CD4-positive, alpha-beta T cell treated with Interferon alpha-2 for 1 hour (primary cell): Measurements from ENCODE around the gene RCOR3.
"Not testable (repeated sequence)": the region's sequence is repeated elsewhere in the genome, so short reads cannot be mapped to it uniquely, and the experiment has no call there.

Experiments used
- DNase-seq, 2 donors: peaks; one replicate each; pipeline ENCODE4 v3.0.0-alpha.2; 2020 to 2022

Gene RCOR3

DNA sequence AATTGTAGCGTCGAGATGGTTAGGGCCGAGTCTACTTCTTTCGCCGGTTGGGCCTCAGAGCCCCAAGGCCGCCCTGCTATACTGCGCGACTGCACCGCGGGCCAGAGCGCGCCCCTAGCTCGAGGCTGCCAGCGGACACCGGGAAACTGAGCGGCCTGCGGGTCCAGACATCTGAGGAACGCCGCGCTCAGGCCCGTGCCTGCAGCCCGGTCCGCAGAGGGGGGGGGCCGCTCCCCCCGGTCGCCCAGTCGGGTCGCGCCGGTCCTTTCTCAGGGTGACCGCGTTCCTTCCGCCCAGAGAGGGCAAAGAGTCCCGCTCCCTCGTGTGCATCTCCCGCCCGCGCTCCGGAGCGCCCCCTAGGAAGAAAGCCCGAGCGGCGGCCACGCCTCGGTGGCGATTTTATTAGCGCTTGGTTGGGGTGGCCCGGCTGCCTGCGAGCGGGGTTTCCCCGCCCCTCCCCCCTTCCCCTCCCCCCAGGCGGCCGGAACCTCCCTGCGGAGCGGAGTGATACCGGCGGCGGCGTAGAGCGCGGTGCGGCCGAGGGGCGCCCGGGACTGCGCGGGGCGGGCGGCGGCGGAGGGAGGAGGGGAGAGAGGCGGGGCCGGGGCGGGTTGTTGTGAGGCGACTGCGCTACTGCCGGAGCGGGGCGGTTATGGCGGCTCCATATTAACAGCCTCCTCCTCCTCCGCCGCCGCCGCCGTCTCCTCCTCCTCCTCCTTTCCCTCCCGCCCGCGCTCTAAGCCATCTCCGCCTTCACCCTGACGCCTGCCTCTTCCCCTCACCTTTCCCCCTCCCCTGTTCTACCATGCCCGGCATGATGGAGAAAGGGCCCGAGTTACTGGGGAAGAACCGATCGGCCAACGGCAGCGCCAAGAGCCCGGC is at the start of gene RCOR3:
Gene RCOR3, plus strand, starts transcription at position 611 of the 882 bp plus-strand sequence. Its CDS starts 195 bp downstream, at position 806.
- peak; percentile 92 to 95 for DNase-seq

DNA sequence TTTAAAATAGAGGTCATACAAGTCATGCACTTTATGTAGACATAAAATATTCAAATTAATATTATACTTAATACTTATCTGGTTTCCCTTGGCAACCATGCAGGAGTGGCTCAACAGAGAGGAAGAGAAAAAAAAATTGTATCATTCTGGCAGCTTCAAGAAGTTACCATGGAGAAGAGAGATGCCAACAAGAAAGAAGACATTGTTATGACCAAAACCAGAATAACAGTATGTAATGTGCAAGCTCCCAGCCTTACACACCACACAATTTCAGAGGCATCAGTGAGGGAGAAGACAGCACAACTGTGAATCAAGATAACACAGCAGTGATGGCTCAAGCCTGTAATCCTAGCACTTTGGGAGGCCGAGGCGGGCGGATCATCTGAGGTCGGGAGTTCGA is 49.1 kb upstream of the RCOR3 start:
- no peak for DNase-seq

DNA sequence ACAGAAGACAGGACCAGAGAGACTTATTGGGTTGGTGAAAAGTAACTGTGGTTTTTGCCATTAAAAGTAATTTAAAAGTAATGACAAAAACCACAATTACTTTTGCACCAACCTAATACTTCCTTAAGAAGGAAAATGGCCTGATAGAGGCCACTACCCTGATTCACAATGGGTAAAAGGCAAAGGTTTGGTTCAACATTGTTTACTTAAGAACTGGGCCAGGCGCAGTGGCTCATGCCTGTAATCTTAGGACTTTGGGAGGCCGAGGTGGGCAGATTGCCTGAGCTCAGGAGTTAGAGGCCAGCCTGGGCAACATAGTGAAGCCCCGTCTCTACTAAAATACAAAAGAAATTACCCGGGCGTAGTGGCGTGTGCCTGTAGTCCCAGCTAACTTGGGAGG is 48.2 kb upstream of the RCOR3 start:
- DNase-seq, result no peak

DNA sequence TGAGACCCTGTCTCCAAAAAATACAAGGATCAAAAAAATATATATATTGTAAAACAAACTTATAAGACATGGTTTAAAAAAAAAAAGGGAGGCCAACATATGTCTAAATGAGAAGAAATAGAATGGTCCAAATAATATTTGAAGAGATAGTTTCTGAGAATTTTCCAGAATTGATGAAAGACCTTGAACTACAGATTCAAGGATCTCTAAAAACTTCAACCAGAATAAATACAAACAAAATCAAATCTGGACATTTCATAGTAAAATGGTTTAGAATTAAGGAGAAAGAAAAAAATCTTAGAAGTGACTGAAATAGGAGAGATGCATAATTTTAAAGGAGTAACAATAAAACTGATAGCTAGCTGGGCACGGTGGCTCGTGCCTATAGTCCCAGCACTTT is 45.5 kb upstream of the RCOR3 start:
- DNase-seq, result no peak

DNA sequence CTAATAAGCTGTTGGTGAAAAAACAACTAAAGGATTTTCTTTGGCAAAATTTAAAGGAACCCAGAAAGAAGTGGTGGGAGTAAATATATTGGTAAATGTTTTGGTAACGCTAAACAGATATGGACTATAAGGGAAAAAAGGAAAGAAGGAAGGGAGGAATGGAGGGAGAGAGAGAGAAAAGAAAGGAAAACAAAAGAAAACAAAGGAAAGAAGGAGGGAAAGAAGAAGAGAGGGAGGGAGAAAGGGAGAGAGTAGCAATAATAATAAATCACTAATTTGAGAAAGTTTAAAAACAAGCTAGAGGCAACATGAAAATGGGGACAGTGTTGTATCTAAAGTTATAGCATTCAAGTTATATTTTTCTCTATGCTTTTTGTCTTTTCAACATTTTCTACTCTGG is 43.6 kb upstream of the RCOR3 start:
- DNase-seq, result no peak

DNA sequence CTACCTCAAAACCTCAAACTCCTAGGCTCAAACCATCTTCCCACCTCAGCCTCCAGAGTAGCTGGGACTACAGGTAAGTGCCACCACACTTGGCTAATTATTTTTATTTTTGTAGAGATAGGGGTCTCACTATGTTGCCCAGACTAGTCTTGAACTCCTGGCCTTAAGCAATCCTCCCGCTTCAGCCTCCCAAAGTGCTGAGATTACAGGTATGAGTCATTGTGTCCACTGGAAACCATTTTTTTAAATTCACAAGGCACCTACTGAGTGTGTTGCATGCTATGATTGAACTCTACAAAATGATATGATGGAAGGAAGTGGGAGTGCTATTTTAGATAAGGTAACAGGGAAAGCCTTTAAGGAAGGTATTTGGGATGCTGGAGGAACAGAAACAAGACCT is 41.8 kb upstream of the RCOR3 start:
- DNase-seq, result no peak

DNA sequence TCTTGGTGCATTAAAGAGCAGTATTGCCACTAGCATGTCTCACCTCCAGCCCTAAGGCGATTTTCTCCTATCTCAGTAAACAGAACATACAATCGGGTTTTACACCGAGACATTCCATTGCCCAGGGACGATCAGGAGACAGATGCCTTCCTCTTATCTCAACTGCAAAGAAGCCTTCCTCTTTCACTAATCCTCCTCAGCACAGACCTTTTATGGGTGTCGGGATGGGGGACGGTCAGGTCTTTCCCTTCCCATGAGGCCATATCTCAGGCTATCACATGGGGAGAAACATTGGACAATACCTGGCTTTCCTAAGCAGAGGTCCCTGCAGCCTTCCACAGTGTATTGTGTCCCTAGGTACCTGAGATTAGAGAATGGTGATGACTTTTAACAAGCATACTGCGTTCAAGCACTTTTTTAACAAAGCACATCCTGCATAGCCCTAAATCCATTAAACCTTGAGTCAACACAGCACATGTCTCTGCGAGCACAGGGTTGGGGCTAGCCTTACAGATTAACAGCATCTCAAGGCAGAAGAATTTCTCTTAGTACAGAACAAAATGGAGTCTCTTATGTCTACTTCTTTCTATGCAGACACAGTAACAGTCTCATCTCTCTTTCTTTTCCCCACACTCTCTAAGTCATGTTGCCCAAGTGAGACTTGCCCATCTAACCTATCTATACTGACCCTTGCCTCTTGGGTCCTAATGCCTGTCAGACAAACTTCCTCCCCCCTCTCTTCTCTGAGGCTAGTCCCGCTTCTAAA is 36.5 kb upstream of the RCOR3 start:
- not testable (repeated sequence) for DNase-seq

DNA sequence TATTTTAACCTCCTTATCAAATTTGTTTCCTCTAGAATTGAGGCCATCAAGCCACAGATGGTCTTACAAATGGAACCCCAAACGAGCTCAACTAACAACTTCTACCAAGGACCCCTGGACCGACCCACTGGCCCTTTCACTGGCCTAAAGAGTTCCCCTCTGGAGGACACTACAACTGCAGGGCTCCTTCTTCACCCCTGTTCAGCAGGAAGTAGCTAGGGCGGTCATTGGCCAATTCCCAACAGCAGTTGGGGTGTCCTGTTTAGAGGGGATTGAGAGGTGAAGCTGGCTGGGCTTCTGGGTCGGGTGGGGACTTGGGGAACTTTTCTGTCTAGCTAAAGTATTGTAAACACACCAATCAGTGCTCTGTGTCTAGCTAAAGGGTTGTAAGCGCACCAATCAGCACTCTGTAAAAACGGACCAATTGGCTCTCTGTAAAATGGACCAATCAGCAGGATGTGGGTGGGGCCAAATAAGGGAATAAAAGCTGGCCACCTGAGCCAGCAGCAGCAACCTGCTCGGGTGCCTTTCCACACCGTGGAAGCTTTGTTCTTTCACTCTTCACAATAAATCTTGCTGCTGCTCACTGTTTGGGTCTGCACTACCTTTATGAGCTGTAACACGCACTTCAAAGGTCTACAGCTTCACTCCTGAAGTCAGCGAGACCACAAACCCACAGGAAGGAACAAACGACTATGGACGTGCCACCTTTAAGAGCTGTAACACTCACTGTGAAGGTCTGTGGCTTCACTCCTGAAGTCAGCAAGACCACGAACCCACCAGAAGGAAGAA is 30.4 kb upstream of the RCOR3 start:
- DNase-seq, result peak; percentile 44 to 56

DNA sequence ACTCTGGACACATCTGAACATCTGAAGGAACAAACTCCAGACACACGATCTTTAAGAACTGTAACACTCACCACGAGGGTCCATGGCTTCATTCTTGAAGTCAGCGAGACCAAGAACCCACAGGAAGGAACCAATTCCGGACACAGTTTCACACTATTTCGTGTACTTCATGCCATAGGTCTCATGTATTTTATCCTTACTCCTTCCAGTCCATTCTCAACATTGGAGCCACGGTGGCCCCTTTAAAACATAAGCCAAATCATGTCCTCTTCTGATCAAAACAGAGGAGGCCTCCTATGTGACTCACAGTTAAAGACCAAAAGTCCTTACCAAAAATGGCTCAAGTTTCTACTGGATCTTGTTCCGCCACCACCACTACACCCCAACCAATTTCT is 29.8 kb upstream of the RCOR3 start:
- no peak for DNase-seq

DNA sequence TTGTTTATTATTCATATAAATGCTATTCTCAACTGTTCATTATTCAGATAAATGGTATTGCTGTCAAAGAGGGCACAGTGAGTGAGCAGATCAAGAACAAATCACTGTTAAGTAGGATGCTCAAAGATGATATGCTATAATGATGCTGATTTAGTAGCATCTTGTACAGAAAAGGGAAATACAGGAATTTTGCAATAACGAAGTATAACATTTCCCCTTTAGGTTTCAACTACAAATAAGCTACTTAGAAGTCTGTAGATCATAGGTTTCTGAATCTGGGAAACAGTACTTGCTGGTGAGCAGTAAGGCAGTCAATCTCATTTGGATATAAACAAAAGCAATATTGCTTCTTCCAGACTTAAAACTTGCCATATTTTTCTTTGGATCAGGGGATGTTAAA is 27.3 kb upstream of the RCOR3 start:
- no peak for DNase-seq

DNA sequence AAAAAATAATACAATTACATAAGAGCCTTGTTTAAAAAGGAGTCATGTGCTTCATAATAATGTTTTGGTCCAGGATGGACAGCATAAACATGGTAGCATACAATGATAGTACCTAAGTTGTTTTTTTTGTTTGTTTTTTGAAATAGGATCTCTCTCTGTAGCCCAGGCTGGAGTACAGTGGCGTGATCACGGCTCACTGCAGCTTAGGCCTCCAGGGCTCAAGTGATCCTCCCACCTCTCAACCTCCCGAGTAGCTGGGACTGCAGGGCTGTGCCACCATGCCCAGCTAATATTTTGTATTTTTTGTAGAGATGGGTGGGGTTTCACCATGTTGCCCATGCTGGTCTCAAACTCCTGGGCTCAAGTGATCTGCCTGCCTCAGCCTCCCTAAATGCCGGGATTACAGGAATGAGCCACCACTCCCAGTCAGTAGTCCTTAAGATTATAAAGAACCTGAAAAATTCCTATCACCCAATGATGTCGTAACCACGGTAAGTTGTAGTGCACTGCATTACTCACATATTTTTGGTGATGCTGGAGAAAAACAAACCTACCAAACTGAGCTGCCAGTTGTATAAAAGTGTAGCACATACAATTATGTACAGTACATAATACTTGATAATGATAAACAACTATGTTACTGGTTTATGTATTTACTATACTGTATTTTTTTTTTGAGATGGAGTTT is 22.4 kb upstream of the RCOR3 start:
- DNase-seq, result no peak

DNA sequence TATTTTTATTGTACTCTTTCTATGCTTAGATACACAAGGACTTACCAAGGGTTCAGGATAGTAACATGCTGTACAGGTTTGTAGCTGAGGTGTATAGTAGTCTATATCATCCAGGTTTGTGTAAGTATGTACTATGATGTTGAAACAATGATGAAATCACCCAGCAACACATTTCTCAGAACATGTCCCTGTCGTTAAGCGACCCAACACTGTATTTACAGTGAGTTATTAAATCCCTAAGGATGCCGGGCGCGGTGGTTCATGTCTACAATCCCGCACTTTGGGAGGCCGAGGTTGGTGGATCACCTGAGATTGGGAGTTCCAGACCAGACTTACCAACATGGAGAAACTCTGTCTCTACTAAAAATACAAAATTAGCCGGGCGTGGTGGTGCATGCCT is 21.6 kb upstream of the RCOR3 start:
- DNase-seq, result no peak

DNA sequence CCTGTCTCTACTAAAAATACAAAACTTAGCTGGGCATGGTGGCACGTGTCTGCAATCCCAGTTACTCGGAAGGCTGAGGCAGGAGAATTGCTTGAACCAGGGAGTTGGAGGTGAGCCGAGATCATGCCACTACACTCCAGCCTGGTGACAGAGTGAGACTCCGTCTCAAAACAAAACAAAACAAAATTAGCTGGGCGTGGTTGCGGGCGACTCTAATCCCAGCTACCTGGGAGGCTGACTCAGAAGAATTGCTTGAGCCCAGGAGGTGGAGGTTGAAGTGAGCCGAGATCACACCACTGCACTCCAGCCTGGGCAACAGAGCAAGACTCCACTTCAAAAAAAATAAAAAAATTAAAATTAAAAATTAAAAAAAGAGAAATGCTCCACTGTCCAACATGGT is 18.6 kb upstream of the RCOR3 start:
- not testable (repeated sequence) for DNase-seq

DNA sequence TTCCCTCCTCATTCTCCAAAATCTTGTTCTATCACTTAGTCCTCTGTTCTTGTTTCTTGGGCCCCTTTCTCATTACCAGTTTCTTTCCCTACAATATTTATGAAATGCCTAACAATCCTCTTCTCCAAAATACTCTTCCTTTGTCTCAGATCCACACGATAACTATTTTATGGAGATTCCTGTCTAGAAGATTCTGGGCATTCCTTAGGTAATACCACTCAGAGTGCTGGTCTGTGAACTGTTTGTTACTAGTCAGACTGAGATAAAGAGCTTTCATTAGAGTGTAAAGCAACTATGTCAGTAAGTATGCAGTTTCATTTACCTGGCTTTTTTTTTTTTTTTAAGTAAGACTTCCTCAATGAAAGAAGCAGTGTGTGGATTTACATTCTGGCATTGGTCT is 18.1 kb upstream of the RCOR3 start:
- DNase-seq, result no peak

DNA sequence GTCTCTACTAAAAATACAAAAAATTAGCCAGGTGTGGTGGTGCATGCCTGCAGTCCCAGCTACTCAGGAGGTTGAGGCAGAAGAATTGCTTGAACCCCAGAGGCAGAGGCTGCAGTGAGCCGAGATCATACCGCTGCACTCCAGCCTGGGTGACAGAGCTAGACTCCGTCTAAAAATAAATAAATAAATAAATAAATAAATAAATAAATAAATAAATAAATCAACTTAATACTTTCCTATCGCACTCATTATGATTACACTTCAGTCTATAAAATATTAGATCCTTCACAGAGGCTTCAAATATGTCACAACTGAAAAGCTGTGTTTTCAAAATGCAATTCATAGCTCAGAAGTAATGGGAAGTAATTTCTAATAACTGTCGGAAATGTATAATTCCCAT is 15.5 kb upstream of the RCOR3 start:
- DNase-seq, result not testable (repeated sequence)

DNA sequence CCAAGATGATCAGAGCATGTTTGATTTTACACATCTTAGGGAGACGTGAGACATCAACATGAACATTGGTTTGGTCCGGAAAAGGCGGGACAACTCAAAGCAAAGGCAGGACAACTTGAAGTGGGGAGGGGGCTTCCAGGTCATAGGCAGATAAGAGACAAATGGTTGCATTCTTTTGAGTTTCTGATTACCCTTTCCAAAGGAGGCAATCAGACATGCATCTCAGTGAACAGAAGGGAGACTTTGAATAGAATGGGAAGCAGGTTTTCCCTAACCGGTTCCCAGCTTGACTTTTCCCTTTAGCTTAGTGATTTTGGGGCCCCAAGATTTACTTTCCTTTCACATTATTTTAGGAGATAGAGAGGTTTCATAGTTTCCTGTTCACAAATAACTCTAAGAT is 12.6 kb upstream of the RCOR3 start:
- not testable (repeated sequence) for DNase-seq

DNA sequence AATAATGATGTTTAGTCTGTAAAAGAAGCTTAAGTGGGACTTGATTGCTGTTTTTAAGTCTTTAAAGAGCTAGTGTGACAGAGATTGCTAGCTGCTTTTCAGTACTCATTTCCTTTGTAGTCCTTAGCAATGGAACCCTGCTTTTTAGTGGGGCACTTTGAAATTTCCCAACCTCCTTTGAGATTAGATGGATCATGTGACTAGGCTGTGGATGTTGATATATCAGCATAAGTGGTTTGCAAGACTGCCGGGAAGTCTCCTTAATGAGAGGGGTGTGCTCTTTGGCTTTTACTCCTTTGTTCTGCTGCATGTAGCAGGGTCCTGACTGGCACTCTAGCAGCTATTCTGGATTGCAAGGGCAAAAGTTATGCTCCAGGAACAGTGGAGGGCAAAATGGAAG is 11.2 kb upstream of the RCOR3 start:
- no peak for DNase-seq

DNA sequence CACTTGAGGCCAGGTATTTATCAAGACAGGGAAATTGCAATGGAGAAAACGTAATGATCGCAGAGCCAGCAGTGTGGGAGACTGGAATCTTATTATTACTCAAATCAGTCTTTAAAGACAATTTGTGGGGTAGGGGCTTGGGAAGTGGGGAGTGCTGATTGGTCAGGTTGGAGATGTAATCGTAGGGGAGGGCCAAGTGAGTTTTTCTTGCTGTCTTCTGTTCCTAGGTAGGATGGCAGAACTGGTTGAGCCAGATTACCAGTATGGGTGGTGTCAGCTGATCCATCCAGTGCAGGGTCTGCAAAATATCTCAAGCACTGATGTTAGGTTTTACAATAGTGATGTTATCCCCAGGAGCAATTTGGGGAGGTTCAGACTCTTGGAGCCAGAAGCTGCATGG is 9.6 kb upstream of the RCOR3 start:
- DNase-seq, result not testable (repeated sequence)

DNA sequence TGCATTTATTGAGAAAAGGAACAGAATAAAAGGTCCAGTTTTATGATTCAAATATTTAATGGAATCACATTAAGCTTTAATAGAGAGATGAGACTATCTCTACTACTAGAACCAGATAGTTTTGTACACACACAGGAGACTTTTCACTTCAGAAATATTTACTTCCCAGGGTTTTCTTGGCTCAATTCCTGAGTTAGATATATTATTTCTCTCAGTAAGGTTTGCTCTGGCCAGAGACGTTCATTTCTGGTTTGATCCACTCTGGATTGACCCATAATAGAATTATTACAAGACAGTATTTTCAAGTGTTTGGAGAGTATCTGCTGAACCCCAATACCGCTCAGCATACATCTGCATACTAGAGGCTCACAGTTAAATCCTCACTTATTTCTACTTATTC is 1.3 kb upstream of the RCOR3 start:
- no peak for DNase-seq

DNA sequence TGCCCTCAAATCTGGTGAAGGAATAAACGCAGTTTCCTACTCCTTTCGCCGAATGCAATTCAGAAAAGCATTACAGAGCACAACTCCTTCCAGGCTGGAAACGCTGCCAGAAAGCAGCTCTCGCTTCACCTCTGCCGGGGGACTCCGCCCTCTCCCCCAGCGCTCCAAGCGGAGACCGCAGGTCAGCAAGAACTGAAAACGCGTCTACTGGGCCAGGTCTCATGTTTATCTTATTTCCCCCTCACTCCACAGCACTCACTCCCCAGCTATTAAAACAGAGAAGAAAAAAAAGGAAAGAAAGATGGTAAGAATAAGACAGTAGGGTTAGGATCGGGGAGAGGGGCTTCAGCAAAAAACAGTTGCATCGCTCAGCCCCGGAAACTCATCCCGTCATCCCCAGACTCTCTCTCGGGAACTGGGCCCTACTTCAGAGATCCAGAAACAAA is 833 bp upstream of the RCOR3 start:
- peak; percentile 54 to 70 for DNase-seq

DNA sequence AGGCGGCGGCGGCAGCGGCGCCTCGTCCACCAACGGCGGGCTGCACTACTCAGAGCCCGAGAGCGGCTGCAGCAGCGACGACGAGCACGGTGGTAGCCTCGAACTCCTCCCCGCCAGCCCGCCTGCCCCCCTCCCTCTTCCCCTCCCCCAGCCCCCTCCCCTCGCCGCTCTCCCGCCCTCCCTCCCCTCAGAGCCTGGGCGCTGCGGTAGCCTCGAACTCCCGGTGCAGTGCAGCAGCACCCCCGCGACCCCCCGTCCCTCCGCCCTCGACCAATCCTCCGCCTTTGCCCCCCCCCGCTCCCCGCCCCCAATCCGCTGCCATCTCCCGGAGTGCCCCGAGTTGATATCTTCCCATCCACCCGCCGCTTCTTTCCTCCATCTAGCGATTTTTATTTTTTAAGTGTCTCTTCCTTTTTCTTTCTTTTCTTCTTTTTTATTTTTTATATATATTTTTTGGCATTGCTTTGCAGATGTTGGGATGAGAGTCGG is 516 bp downstream of the RCOR3 start:
- peak; percentile 42 to 66 for DNase-seq
